ENCODE data around the gene GOLGA6A. TPM values are rescaled to one million over a fixed set of nuclear protein-coding genes. Genes with fewer than 3 reads are reported as not detected.
A peak's percentile ranks its signal among the peaks of the same experiment; 100 is the strongest.
"Not testable (repeated sequence)": the region's sequence is repeated elsewhere in the genome, so short reads cannot be mapped to it uniquely, and the experiment has no call there.

GOLGA6A gene
- total RNA-seq, 1 donor from 2014 or later: not detected

DNA sequence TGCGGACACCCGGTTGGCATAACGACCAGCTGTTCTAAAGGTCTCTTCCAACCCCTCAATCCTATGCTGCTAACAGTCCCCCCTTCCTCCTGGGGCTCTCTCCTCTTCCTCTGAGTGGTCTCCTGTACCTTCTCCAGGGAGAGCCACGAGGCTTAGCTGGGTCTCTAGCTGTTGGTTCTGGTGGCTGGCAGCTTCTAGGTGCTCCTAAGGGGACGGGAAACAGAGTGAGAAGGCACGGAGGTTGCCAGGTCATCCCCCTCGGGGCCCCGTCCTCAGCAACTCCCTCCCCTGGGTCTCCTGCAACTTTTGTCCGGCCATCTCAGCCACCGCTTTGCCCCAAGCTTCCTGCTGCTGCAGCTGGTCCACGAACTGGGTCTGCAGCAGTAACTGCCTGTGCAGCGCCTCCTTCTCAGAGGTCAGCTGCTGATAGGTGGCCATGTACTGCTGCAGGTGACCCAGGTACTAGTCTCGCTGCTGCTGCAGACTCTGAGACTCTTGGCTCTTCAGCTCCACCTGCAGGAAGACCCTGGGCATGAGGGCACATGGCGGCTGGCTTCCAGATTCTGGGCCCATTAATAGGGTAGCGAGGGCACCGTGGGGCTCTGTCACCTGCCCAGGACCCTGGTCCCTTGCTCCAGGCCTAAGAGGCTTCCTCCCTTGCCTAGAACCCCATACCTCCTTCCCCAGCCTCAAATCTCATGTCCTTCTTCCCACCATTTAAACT lies 9.6 kb downstream of the GOLGA6A start:
- H3K27me3 Mint-ChIP-seq (ENCODE audit: insufficient read depth); H3K9me3 Mint-ChIP-seq; H3K36me3 Mint-ChIP-seq (ENCODE audit: low read depth); H3K27ac Mint-ChIP-seq; intact Hi-C loops (cut with micrococcal nuclease); H3K4me3 Mint-ChIP-seq; H3K4me1 Mint-ChIP-seq (ENCODE audit: low read depth): not testable (repeated sequence)
- peak; percentile 28 for DNase-seq (ENCODE audit: low spot score)

GRCh38 chr15:74072132-74072531 lies 10.2 kb downstream of the GOLGA6A start:
- H3K27ac Mint-ChIP-seq; H3K4me1 Mint-ChIP-seq (ENCODE audit: low read depth); H3K36me3 Mint-ChIP-seq (ENCODE audit: low read depth); H3K4me3 Mint-ChIP-seq; intact Hi-C loops (cut with micrococcal nuclease); H3K9me3 Mint-ChIP-seq; DNase-seq (ENCODE audit: low spot score); H3K27me3 Mint-ChIP-seq (ENCODE audit: insufficient read depth): not testable (repeated sequence)

DNA sequence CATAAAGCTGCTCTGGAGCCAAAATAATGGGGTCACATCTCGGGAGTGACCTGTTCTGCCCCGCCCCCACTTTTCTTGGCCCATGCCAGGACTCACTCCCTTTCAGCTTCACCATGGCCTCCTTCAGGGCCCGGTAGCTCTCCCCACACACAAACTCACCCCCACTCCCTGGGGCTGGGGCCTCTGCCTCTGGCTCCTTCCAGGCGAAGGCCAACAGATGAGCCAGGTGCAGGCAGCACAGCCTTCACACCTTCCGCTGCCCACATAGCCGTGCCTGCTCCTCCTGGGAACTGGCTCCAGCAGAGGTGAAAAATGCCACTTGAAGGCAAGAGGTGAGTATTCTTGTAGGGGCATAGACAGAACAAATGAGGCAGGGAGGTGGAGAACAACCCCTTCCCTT lies 10.7 kb downstream of the GOLGA6A start:
- H3K4me3 Mint-ChIP-seq; intact Hi-C loops (cut with micrococcal nuclease); H3K36me3 Mint-ChIP-seq (ENCODE audit: low read depth); H3K27ac Mint-ChIP-seq; DNase-seq (ENCODE audit: low spot score); H3K9me3 Mint-ChIP-seq; H3K27me3 Mint-ChIP-seq (ENCODE audit: insufficient read depth); H3K4me1 Mint-ChIP-seq (ENCODE audit: low read depth): not testable (repeated sequence)

- H3K4me3 Mint-ChIP-seq; H3K4me1 Mint-ChIP-seq (ENCODE audit: low read depth); H3K27ac Mint-ChIP-seq; H3K9me3 Mint-ChIP-seq; H3K36me3 Mint-ChIP-seq (ENCODE audit: low read depth); intact Hi-C loops (cut with micrococcal nuclease); H3K27me3 Mint-ChIP-seq (ENCODE audit: insufficient read depth): not testable (repeated sequence)
- peak; percentile 31 for DNase-seq (ENCODE audit: low spot score)
Observed at GRCh38 chr15:74065684-74066411, 16.5 kb downstream of the GOLGA6A start.

DNA sequence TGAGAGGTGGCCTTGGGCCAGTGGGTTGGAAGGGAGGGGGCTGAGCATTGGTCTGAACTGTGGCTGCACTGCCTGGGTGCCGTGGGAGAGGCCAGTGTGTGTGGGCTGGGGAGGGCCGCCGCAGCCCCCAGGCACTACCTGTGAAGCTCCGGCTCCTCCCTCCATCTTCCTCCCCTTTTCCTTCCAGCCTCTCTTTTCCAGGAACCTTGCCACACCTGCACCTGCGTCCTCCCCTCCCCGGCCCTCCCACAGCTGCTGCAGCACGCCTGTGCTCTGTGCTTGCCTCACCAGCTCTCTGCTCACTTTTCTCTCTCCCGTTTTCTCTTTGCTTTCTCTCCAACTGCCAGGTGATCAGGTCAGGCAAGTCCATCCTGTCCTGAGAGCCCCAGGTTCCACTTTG lies 17.5 kb downstream of the GOLGA6A start:
- intact Hi-C loops (cut with micrococcal nuclease); H3K27ac Mint-ChIP-seq; H3K4me1 Mint-ChIP-seq (ENCODE audit: low read depth); H3K36me3 Mint-ChIP-seq (ENCODE audit: low read depth); DNase-seq (ENCODE audit: low spot score); H3K9me3 Mint-ChIP-seq; H3K27me3 Mint-ChIP-seq (ENCODE audit: insufficient read depth); H3K4me3 Mint-ChIP-seq: not testable (repeated sequence)

- DNase-seq (ENCODE audit: low spot score); H3K36me3 Mint-ChIP-seq (ENCODE audit: low read depth); H3K4me3 Mint-ChIP-seq; H3K9me3 Mint-ChIP-seq; intact Hi-C loops (cut with micrococcal nuclease); H3K27me3 Mint-ChIP-seq (ENCODE audit: insufficient read depth); H3K27ac Mint-ChIP-seq: not testable (repeated sequence)
- H3K4me1 Mint-ChIP-seq (ENCODE audit: low read depth): peaks cover 12% of the 10 kb centered on the region
Observed at GRCh38 chr15:74064183-74064582, 18.2 kb downstream of the GOLGA6A start.

GRCh38 chr15:74063425-74064146 lies 18.8 kb downstream of the GOLGA6A start:
- H3K4me3 Mint-ChIP-seq; intact Hi-C loops (cut with micrococcal nuclease); DNase-seq (ENCODE audit: low spot score); H3K27me3 Mint-ChIP-seq (ENCODE audit: insufficient read depth); H3K27ac Mint-ChIP-seq; H3K9me3 Mint-ChIP-seq; H3K36me3 Mint-ChIP-seq (ENCODE audit: low read depth): not testable (repeated sequence)
- peaks cover 14% of the 10 kb centered on the region for H3K4me1 Mint-ChIP-seq (ENCODE audit: low read depth)

- Mint-ChIP-seq H3K27ac (no peak overlapping the region), H3K9me3 (no peaks in the 10 kb centered on the region), H3K4me3 (no peak overlapping the region), H3K27me3 (ENCODE audit: insufficient read depth) (no peaks in the 10 kb centered on the region), H3K36me3 (ENCODE audit: low read depth) (no peaks in the 10 kb centered on the region), H3K4me1 (ENCODE audit: low read depth) (peaks cover 14% of the 10 kb centered on the region)
- intact Hi-C loops (cut with micrococcal nuclease): no loop called here
- no peak for DNase-seq (ENCODE audit: low spot score)
Observed at GRCh38 chr15:74062671-74063070, 19.7 kb downstream of the GOLGA6A start.

DNA sequence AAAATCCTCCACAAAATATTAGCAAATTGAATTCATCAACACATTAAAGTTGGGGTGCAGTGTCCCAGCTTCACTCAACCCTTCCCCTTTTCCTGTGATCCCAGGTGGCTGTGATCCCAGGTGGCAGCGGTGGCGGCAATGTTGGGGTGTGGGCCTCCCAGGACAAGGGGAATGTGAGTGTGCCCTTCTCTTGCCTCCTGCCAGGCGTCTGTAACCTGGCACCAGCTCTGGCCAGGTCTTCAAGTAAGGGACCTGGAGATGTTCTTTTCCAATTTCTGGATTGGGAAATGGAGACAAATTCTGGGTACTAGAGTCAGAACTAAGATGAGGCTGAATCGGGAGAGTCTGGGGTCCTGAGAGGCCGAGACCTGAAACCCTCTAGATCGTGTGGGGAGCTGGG lies 20.1 kb downstream of the GOLGA6A start:
- H3K27ac Mint-ChIP-seq: no peak overlapping the region
- H3K9me3 Mint-ChIP-seq: no peaks in the 10 kb centered on the region
- H3K27me3 Mint-ChIP-seq (ENCODE audit: insufficient read depth): no peaks in the 10 kb centered on the region
- intact Hi-C loops (cut with micrococcal nuclease): no loop called here
- no peak overlapping the region for H3K4me3 Mint-ChIP-seq
- no peaks in the 10 kb centered on the region for H3K36me3 Mint-ChIP-seq (ENCODE audit: low read depth)
- H3K4me1 Mint-ChIP-seq (ENCODE audit: low read depth): peaks cover 14% of the 10 kb centered on the region
- DNase-seq (ENCODE audit: low spot score): no peak

DNA sequence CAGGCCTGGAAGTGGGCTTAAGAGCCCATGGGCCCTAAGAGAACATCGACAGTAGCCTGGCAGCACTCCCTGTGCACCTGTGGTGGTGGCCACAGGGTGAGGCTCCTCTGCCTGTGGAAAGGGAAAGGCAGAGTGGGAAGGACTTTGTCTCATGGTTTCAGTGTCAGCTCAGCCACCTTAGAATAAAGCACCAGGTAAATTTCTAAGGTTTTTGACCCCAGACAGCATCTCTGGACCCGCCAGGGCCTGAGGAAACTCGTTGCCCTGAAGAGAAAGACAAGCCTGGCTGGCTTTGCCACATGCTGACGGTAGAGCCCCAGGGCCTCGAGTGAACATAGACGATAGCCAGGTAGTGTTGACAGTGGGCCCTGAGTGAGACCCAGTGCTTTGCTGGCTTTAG lies 22.1 kb downstream of the GOLGA6A start:
- intact Hi-C loops (cut with micrococcal nuclease): no loop called here
- no peak for DNase-seq (ENCODE audit: low spot score)
- Mint-ChIP-seq H3K27me3 (ENCODE audit: insufficient read depth) (no peaks in the 10 kb centered on the region), H3K4me1 (ENCODE audit: low read depth) (peaks cover 14% of the 10 kb centered on the region), H3K27ac (no peak overlapping the region), H3K36me3 (ENCODE audit: low read depth) (no peaks in the 10 kb centered on the region), H3K9me3 (no peaks in the 10 kb centered on the region), H3K4me3 (no peak overlapping the region)

DNA sequence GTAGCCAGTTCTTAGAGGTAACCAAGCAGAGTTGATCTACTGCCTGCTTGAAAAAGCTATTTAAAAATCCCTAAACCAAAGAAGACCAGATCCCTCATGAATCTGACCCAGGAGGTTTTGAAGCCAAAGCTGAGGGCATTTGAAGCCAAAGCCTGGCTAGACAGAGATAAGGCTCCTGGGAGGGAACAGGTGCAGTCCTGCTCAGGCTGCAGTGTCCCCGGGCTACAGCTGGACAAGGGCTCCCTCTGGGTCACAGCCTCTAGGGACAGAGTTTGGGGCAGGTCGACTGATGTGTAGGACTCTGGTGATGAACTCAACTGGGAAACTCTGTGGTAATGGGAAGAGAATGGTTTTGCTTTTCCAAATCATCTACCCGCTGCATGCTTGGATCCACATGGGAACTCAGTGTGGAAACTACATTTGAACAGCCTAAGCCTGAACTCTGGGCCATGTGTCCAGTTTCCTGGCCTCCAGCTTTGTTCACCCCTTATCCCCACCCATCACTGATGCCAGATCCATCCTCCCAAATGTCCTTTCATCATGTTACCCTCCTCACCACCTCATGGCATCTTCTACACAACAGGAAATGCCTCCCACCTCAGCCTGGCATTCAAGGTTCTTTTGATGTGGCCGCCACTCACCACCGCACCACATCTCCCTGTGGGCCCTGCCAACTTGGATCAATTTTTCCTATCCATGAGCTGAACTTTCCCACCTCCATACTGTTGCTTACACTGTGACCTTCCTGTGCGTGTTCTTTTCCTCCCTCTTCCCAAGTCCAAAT lies 23.1 kb downstream of the GOLGA6A start:
- DNase-seq (ENCODE audit: low spot score); H3K36me3 Mint-ChIP-seq (ENCODE audit: low read depth); H3K4me3 Mint-ChIP-seq; H3K27me3 Mint-ChIP-seq (ENCODE audit: insufficient read depth); intact Hi-C loops (cut with micrococcal nuclease); H3K9me3 Mint-ChIP-seq; H3K27ac Mint-ChIP-seq: not testable (repeated sequence)
- peaks cover 18% of the 10 kb centered on the region for H3K4me1 Mint-ChIP-seq (ENCODE audit: low read depth)

DNA sequence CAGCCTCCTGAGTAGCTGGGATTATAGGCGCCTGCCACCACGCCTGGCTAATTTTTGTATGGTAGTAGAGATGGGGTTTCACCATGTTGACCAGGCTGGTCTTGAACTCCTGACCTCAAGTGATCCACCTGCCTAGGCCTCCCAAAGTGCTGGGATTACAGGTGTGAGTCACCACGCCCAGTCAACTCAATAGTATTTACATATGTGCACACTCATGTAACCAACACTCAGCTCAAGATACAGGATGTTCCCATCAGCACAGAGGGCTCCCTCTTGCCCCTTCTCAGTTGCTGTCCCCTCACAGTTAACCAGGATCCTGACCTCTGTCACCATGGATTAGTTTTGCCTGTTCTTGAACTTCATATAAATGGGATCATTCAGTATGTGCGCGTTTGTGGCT lies 26.0 kb downstream of the GOLGA6A start:
- H3K27me3 Mint-ChIP-seq (ENCODE audit: insufficient read depth); intact Hi-C loops (cut with micrococcal nuclease); H3K9me3 Mint-ChIP-seq; H3K4me3 Mint-ChIP-seq; DNase-seq (ENCODE audit: low spot score); H3K36me3 Mint-ChIP-seq (ENCODE audit: low read depth); H3K27ac Mint-ChIP-seq: not testable (repeated sequence)
- peaks cover 21% of the 10 kb centered on the region for H3K4me1 Mint-ChIP-seq (ENCODE audit: low read depth)

DNA sequence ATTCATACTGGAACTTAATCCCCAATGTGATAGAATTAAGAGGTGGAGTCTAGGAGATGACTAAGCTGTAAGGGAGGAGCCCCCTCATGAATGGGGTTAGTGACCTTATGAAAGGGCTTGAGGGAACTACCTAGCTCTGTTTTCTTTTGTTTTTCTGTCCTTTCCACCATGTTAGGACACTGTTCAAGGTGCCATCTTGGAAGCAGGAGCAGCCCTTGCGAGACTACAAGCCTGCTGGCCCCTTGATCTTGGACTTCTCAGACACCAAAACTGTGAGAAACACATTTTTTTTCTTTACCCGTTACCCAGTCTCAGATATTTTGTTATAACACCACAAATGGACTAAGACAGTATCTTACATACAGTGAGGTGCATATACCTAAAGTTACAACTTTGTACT lies 26.5 kb downstream of the GOLGA6A start:
- H3K4me1 Mint-ChIP-seq (ENCODE audit: low read depth): peaks cover 21% of the 10 kb centered on the region
- H3K27me3 Mint-ChIP-seq (ENCODE audit: insufficient read depth): no peaks in the 10 kb centered on the region
- no peak for DNase-seq (ENCODE audit: low spot score)
- H3K27ac Mint-ChIP-seq: no peak overlapping the region
- H3K9me3 Mint-ChIP-seq: no peaks in the 10 kb centered on the region
- intact Hi-C loops (cut with micrococcal nuclease): no loop called here
- no peak overlapping the region for H3K4me3 Mint-ChIP-seq
- H3K36me3 Mint-ChIP-seq (ENCODE audit: low read depth): peaks cover 2% of the 10 kb centered on the region

Measured in activated T-helper 1 cell treated with anti-CD3 and anti-CD28 coated beads, Interleukin-12 subunit alpha, Interleukin-12 subunit beta, Interleukin-2, Interleukin-4 antibody, amounts not matched to agents 30 ng/mL and 10 ng/mL and 1 ng/mL, durations not matched to agents 14 hours and 24 hours and 36 hours (primary cell).